ENCODE data around the gene TLR9. TPM values are rescaled to one million over a fixed set of nuclear protein-coding genes. Genes with fewer than 3 reads are reported as not detected.

Gene TLR9
- total RNA-seq: not detected in 2 replicates

GRCh38 chr3:52225452-52226228 lies at the start of gene TLR9:
Gene TLR9 (minus strand): TSS chr3:52225645. CDS start chr3:52225529, 116 bp downstream.

GRCh38 chr3:52245322-52246263 lies 20.1 kb upstream of the TLR9 start, which contains the start of gene PPM1M:
Gene PPM1M (plus strand): TSS chr3:52245759. CDS start chr3:52245825, 66 bp downstream.

GRCh38 chr3:52238761-52239701 lies 13.6 kb upstream of the TLR9 start, which contains the start of gene TWF2:
Gene TWF2 (minus strand): TSS chr3:52239158. CDS start chr3:52239016, 142 bp downstream.

GRCh38 chr3:52197842-52198625 lies 27.4 kb downstream of the TLR9 start, which contains the start of gene ALAS1:
Gene ALAS1 (plus strand): TSS chr3:52198160. CDS start chr3:52199242, 1,082 bp downstream.

Other genes with a start within 250 kb of the TLR9 start
- 46.6 and 47.5 TPM in 2 replicates for gene ACY1, start 242.1 kb downstream of the TLR9 start, total RNA-seq
- gene RPL29, start 229.8 kb downstream of the TLR9 start, total RNA-seq: 2,153 and 2,428 TPM in 2 replicates
- 8.9 and 12.9 TPM in 2 replicates for gene DUSP7, start 169.1 kb downstream of the TLR9 start, total RNA-seq
- 1.2 and 2.1 TPM in 2 replicates for gene POC1A, start 71.2 kb downstream of the TLR9 start, total RNA-seq
- gene ALAS1, start 27.5 kb downstream of the TLR9 start, total RNA-seq: 16.3 and 18.0 TPM in 2 replicates
- gene TWF2, start 13.5 kb upstream of the TLR9 start, total RNA-seq: 81.2 and 92.4 TPM in 2 replicates
- gene PPM1M, start 20.1 kb upstream of the TLR9 start, total RNA-seq: 16.3 and 20.8 TPM in 2 replicates
- gene WDR82, start 53.0 kb upstream of the TLR9 start, total RNA-seq: 48.1 and 50.2 TPM in 2 replicates
- gene GLYCTK, start 62.2 kb upstream of the TLR9 start, total RNA-seq: 2.7 and 3.1 TPM in 2 replicates
- 1.9 and 8.8 TPM in 2 replicates for gene DNAH1, start 90.7 kb upstream of the TLR9 start, total RNA-seq
- gene BAP1, start 184.4 kb upstream of the TLR9 start, total RNA-seq: 50.4 and 57.7 TPM in 2 replicates
- 3.6 and 6.6 TPM in 2 replicates for gene PHF7, start 185.0 kb upstream of the TLR9 start, total RNA-seq
- gene SEMA3G, start 219.5 kb upstream of the TLR9 start, total RNA-seq: 0.06 and 0.10 TPM in 2 replicates
- 0.31 TPM in 1 of 2 replicates, not detected in the other for gene TNNC1, start 228.4 kb upstream of the TLR9 start, total RNA-seq
- gene NISCH, start 230.0 kb upstream of the TLR9 start, total RNA-seq: 38.9 and 44.1 TPM in 2 replicates